Right cardiac atrium (tissue), 5 donors: ENCODE data around the gene ZNF184. TPM values are rescaled to one million over a fixed set of nuclear protein-coding genes. Genes with fewer than 3 reads are reported as not detected.

Source experiments
- ATAC-seq, 2 donors: fragments of 200-7000 bp; cut with Tn5 transposase; one replicate each; pipeline versions ENCODE4 v1.8.0 to v1.9.1; 2020; ENCODE audit warnings: moderate library complexity in 2 of 2, mild to moderate bottlenecking in 1 of 2
- DNase-seq, 3 donors: peaks; one replicate each; pipeline ENCODE4 v3.0.0-alpha.2; 2020
- H3K27ac ChIP-seq: one replicate; pipeline ENCODE4 v1.5.1; 2013; ENCODE audit warnings: mild to moderate bottlenecking, low read length, control low read depth, moderate library complexity
- H3K27me3 ChIP-seq: one replicate; pipeline ENCODE4 v1.6.1; 2013; ENCODE audit not compliant: control insufficient read depth, insufficient read depth
- H3K4me1 ChIP-seq: one replicate; pipeline ENCODE4 v1.6.1; 2013; ENCODE audit warnings: low read length; ENCODE audit not compliant: control insufficient read depth, insufficient read depth
- H3K4me3 ChIP-seq: one replicate; pipeline ENCODE4 v1.5.1; 2013; ENCODE audit warnings: low read length, control low read depth
- H3K9me3 ChIP-seq: one replicate; pipeline ENCODE4 v1.6.1; 2013; ENCODE audit warnings: low read length; ENCODE audit not compliant: control insufficient read depth
- WGBS: extraction: QIAGEN DNeasy Blood & Tissue Kit; methylation state at CpG from one replicate; pipeline ENCODE4 v1.1.7; 2013; 5-methylcytosine and 5-hydroxymethylcytosine counted together
- intact Hi-C, 4 donors: fragments of 100-400 bp; cut with DNase I; formaldehyde crosslinking; loops; one replicate each; pipeline versions ENCODE4 v1.11.0 to v1.14.0; 2022 to 2023
- polyA plus RNA-seq: library from polyadenylated mRNA; stranded (reverse); fragments of 200-250 nt; gene quantifications from one replicate; pipeline ENCODE4 v1.2.3, GENCODE V29; 2013
- total RNA-seq, 4 donors: library from RNA; stranded (reverse); fragmentation: NEBNext Ultra II Directional; extraction: Animal tissue kit (Norgen Biotek cat#: 25700); gene quantifications; one replicate each; pipeline ENCODE4 v1.2.1, GENCODE V29; 2021
- donor health status: healthy with polysubstance abuse.
- donor health status: DM: no; HTN: yes; CAD: no.
- donor health status: DM: no; HTN: no; CAD: no.
- donor health status: DM: no; HTN: yes; CAD: no; lungs with severe emphysema.
- donor health status: DM: yes; HTN: yes; CAD: no.

The ZNF184 gene
- total and polyA plus RNA-seq, 5 donors = 1.9 to 5.1 (median 4.2) TPM

- no peaks in the 10 kb centered on the region for H3K9me3 ChIP-seq
- peak overlapping the region; percentile 10 for H3K4me3 ChIP-seq
- H3K4me1 ChIP-seq = no peaks in the 10 kb centered on the region
- intact Hi-C loops = no loop called here
- no peak overlapping the region for H3K27ac ChIP-seq
- no peaks in the 10 kb centered on the region for H3K27me3 ChIP-seq
- peak in 2 of 3 donors; percentile 18 to 73 for DNase-seq
- 49% methylated on average over 32 of the region's 32 CpGs for WGBS
- peak; percentile 37 to 64 for ATAC-seq
These were observed 50.1 kb downstream of the ZNF184 start for GRCh38 chr6:27422651-27423332.

- no peak for DNase-seq
- no peak overlapping the region for H3K27ac ChIP-seq
- no peak overlapping the region for H3K4me3 ChIP-seq
- no peaks in the 10 kb centered on the region for H3K4me1 ChIP-seq
- ATAC-seq = no peak
- intact Hi-C loops = no loop called here
- no peaks in the 10 kb centered on the region for H3K9me3 ChIP-seq
- no peaks in the 10 kb centered on the region for H3K27me3 ChIP-seq
These were observed 53.5 kb downstream of the ZNF184 start for GRCh38 chr6:27419363-27419762.

- Histone ChIP-seq H3K9me3 (no peaks in the 10 kb centered on the region), H3K4me3 (no peak overlapping the region), H3K4me1 (no peaks in the 10 kb centered on the region), H3K27me3 (no peaks in the 10 kb centered on the region), H3K27ac (no peak overlapping the region)
- no peak for DNase-seq
- 64% methylated on average over 2 of the region's 2 CpGs for WGBS
- intact Hi-C loops = no loop called here
- ATAC-seq = no peak
These were observed 57.0 kb downstream of the ZNF184 start for GRCh38 chr6:27415898-27416297.

- Histone ChIP-seq H3K9me3 (no peaks in the 10 kb centered on the region), H3K4me3 (no peak overlapping the region), H3K4me1 (no peaks in the 10 kb centered on the region), H3K27me3 (no peaks in the 10 kb centered on the region), H3K27ac (no peak overlapping the region)
- ATAC-seq = no peak
- intact Hi-C loops = no loop called here
- DNase-seq = no peak
- 89% methylated on average over 1 of the region's 1 CpG for WGBS
These were observed 57.9 kb downstream of the ZNF184 start for GRCh38 chr6:27414996-27415395.

GRCh38 chr6:27414300-27414699 lies 58.6 kb downstream of the ZNF184 start:
- Histone ChIP-seq H3K9me3 (no peaks in the 10 kb centered on the region), H3K4me3 (no peak overlapping the region), H3K27me3 (no peaks in the 10 kb centered on the region), H3K27ac (no peak overlapping the region), H3K4me1 (no peaks in the 10 kb centered on the region)
- DNase-seq = no peak
- ATAC-seq = no peak
- intact Hi-C loops = no loop called here
- 82% methylated on average over 4 of the region's 4 CpGs for WGBS

- Histone ChIP-seq H3K4me1 (no peaks in the 10 kb centered on the region), H3K9me3 (no peaks in the 10 kb centered on the region), H3K27me3 (no peaks in the 10 kb centered on the region), H3K4me3 (no peak overlapping the region), H3K27ac (no peak overlapping the region)
- DNase-seq (no peak), ATAC-seq (no peak)
- WGBS = 74% methylated on average over 8 of the region's 8 CpGs
- intact Hi-C loops = no loop called here
These were observed 65.6 kb downstream of the ZNF184 start for GRCh38 chr6:27407153-27407814.

- H3K4me1 ChIP-seq = no peaks in the 10 kb centered on the region
- H3K27ac ChIP-seq = no peak overlapping the region
- peaks cover 2% of the 10 kb centered on the region for H3K9me3 ChIP-seq
- ATAC-seq = no peak
- H3K4me3 ChIP-seq = no peak overlapping the region
- no peaks in the 10 kb centered on the region for H3K27me3 ChIP-seq
- intact Hi-C loops = no loop called here
- WGBS = 78% methylated on average over 3 of the region's 3 CpGs
- DNase-seq = no peak
These were observed 66.8 kb downstream of the ZNF184 start for GRCh38 chr6:27406085-27406484.

- Histone ChIP-seq H3K27me3 (no peaks in the 10 kb centered on the region), H3K27ac (no peak overlapping the region), H3K4me3 (no peak overlapping the region), H3K4me1 (no peaks in the 10 kb centered on the region), H3K9me3 (peaks cover 4% of the 10 kb centered on the region)
- intact Hi-C loops = no loop called here
- ATAC-seq (no peak), DNase-seq (no peak)
- WGBS = 96% methylated on average over 16 of the region's 16 CpGs
These were observed 71.8 kb downstream of the ZNF184 start for GRCh38 chr6:27400877-27401642.

Other genes with a start within 250 kb of the ZNF184 start
- 1 to 10 TPM in 1 of 4 donors, under 1 TPM in 2, not detected in 1; 0.26 to 1.7 (median 0.85) TPM for gene PRSS16, start 225.4 kb downstream of the ZNF184 start, total RNA-seq
- gene PRSS16, start 225.4 kb downstream of the ZNF184 start, polyA plus RNA-seq = 0.36 TPM
- not detected for gene POM121L2, start 160.8 kb downstream of the ZNF184 start, total RNA-seq
- not detected for gene POM121L2, start 160.8 kb downstream of the ZNF184 start, polyA plus RNA-seq
- 1 to 10 TPM; 1.6 to 2.9 (median 1.9) TPM for gene ZNF391, start 84.3 kb downstream of the ZNF184 start, total RNA-seq
- 0.72 TPM for gene ZNF391, start 84.3 kb downstream of the ZNF184 start, polyA plus RNA-seq